ENCODE measurements around the gene LRRC37A.
"Not testable (repeated sequence)": the region's sequence is repeated elsewhere in the genome, so short reads cannot be mapped to it uniquely, and the experiment has no call there.

Gene LRRC37A

GRCh38 chr17:46266656-46267544, 28.0 kb upstream of the LRRC37A start:
- H3K4me3 ChIP-seq (ENCODE audit: low read depth, low read length) = peak overlapping the region; percentile 75
- TF ChIP-seq CTCF (IDR thresholded peaks at IDR 0.05; ENCODE audit: low read depth, low read length) = no peak
- in situ Hi-C loops (cut with HindIII; ENCODE audit: low sequenced_read_pairs) = no loop called here
- DNase-seq (ENCODE audit: low read depth, low spot score) = peak; percentile 88

GRCh38 chr17:46270032-46270431, 24.9 kb upstream of the LRRC37A start:
- in situ Hi-C loops (cut with HindIII; ENCODE audit: low sequenced_read_pairs) = no loop called here
- no peak overlapping the region for H3K4me3 ChIP-seq (ENCODE audit: low read depth, low read length)
- no peak for TF ChIP-seq CTCF (IDR thresholded peaks at IDR 0.05; ENCODE audit: low read depth, low read length)
- DNase-seq (ENCODE audit: low read depth, low spot score) = no peak

GRCh38 chr17:46273541-46274236, 21.2 kb upstream of the LRRC37A start:
- DNase-seq (ENCODE audit: low read depth, low spot score) = no peak
- TF ChIP-seq CTCF (IDR thresholded peaks at IDR 0.05; ENCODE audit: low read depth, low read length) = no peak
- no peak overlapping the region for H3K4me3 ChIP-seq (ENCODE audit: low read depth, low read length)
- in situ Hi-C loops (cut with HindIII; ENCODE audit: low sequenced_read_pairs) = no loop called here

GRCh38 chr17:46274238-46274637, 20.7 kb upstream of the LRRC37A start:
- no peak for TF ChIP-seq CTCF (IDR thresholded peaks at IDR 0.05; ENCODE audit: low read depth, low read length)
- H3K4me3 ChIP-seq (ENCODE audit: low read depth, low read length) = no peak overlapping the region
- no peak for DNase-seq (ENCODE audit: low read depth, low spot score)
- in situ Hi-C loops (cut with HindIII; ENCODE audit: low sequenced_read_pairs) = no loop called here

GRCh38 chr17:46276728-46277479, 18.0 kb upstream of the LRRC37A start:
- in situ Hi-C loops (cut with HindIII; ENCODE audit: low sequenced_read_pairs); DNase-seq (ENCODE audit: low read depth, low spot score); H3K4me3 ChIP-seq (ENCODE audit: low read depth, low read length): not testable (repeated sequence)

- DNase-seq (ENCODE audit: low read depth, low spot score); H3K4me3 ChIP-seq (ENCODE audit: low read depth, low read length); in situ Hi-C loops (cut with HindIII; ENCODE audit: low sequenced_read_pairs): not testable (repeated sequence)
These were observed 13.6 kb upstream of the LRRC37A start for GRCh38 chr17:46281336-46281735.

GRCh38 chr17:46282635-46283034, 12.3 kb upstream of the LRRC37A start:
- H3K4me3 ChIP-seq (ENCODE audit: low read depth, low read length); in situ Hi-C loops (cut with HindIII; ENCODE audit: low sequenced_read_pairs); DNase-seq (ENCODE audit: low read depth, low spot score): not testable (repeated sequence)

- DNase-seq (ENCODE audit: low read depth, low spot score); H3K4me3 ChIP-seq (ENCODE audit: low read depth, low read length); in situ Hi-C loops (cut with HindIII; ENCODE audit: low sequenced_read_pairs): not testable (repeated sequence)
These were observed 10.5 kb upstream of the LRRC37A start for GRCh38 chr17:46284467-46284866.

- H3K4me3 ChIP-seq (ENCODE audit: low read depth, low read length); in situ Hi-C loops (cut with HindIII; ENCODE audit: low sequenced_read_pairs); DNase-seq (ENCODE audit: low read depth, low spot score): not testable (repeated sequence)
These were observed 9.4 kb upstream of the LRRC37A start for GRCh38 chr17:46285500-46285899.
